GM12873 (cell line): ENCODE data around the gene ATP2C2.

ENCODE experiments used
- TF ChIP-seq, protein P1 (sequence below): IDR thresholded peaks from 2 replicates; pipeline ENCODE4 v1.5.1; 2012; ENCODE audit warnings: low read depth, mild to moderate bottlenecking, moderate library complexity, low read length, control low read depth; ENCODE audit not compliant: insufficient read depth; ENCODE audit errors: missing control alignments

The ATP2C2 gene

GRCh38 chr16:84458606-84459532 is 90.5 kb downstream of the ATP2C2 start:
- TF ChIP-seq, protein P1, sequence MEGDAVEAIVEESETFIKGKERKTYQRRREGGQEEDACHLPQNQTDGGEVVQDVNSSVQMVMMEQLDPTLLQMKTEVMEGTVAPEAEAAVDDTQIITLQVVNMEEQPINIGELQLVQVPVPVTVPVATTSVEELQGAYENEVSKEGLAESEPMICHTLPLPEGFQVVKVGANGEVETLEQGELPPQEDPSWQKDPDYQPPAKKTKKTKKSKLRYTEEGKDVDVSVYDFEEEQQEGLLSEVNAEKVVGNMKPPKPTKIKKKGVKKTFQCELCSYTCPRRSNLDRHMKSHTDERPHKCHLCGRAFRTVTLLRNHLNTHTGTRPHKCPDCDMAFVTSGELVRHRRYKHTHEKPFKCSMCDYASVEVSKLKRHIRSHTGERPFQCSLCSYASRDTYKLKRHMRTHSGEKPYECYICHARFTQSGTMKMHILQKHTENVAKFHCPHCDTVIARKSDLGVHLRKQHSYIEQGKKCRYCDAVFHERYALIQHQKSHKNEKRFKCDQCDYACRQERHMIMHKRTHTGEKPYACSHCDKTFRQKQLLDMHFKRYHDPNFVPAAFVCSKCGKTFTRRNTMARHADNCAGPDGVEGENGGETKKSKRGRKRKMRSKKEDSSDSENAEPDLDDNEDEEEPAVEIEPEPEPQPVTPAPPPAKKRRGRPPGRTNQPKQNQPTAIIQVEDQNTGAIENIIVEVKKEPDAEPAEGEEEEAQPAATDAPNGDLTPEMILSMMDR, result no peak

- TF ChIP-seq, protein P1, result no peak
These were observed 91.2 kb downstream of the ATP2C2 start for GRCh38 chr16:84459533-84459894.

DNA sequence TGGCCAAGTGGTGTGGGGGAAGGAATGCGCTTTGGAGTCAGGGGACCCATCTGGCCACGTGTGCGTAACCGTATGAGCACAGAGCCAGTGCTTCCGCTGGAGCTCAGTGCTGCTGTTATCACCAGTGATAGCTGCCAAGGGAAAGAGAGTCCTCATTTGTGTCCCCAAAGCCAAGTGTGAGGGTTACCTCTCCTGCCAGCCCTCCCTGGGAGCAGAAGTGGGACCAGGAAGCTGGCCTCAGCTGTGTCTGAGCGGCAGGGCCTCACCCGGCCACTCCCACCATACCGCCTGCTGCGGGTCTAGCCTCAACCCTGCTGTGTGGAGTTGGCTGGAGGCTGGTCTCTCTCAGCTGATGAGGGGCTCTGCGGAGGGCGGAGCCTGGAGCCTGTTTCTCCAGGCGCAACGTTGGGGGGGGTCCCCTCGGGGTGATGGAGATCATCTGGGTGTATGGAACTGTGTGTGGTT is 91.6 kb downstream of the ATP2C2 start:
- TF ChIP-seq, protein P1, result no peak

- TF ChIP-seq, protein P1, result no peak
These were observed 92.2 kb downstream of the ATP2C2 start for GRCh38 chr16:84460406-84461028.

DNA sequence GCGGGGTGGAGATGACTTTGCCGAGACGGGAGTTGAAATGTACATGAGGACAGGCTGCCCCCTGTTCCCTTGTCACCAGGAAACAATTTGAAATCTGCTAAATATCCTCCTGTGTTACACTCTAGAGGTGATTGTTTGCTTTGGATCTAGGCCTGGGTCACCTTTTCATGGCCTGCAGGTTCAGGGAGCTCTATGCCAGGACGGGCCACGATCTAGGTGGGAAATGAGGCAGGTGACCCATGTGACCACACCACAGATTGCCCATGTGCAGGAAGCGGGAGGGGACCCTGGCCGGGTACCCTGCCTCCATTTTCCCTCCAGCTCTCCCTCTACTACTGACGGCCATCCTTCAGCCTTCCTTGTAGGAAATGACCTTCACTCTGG is 92.7 kb downstream of the ATP2C2 start:
- TF ChIP-seq, protein P1, result no peak

DNA sequence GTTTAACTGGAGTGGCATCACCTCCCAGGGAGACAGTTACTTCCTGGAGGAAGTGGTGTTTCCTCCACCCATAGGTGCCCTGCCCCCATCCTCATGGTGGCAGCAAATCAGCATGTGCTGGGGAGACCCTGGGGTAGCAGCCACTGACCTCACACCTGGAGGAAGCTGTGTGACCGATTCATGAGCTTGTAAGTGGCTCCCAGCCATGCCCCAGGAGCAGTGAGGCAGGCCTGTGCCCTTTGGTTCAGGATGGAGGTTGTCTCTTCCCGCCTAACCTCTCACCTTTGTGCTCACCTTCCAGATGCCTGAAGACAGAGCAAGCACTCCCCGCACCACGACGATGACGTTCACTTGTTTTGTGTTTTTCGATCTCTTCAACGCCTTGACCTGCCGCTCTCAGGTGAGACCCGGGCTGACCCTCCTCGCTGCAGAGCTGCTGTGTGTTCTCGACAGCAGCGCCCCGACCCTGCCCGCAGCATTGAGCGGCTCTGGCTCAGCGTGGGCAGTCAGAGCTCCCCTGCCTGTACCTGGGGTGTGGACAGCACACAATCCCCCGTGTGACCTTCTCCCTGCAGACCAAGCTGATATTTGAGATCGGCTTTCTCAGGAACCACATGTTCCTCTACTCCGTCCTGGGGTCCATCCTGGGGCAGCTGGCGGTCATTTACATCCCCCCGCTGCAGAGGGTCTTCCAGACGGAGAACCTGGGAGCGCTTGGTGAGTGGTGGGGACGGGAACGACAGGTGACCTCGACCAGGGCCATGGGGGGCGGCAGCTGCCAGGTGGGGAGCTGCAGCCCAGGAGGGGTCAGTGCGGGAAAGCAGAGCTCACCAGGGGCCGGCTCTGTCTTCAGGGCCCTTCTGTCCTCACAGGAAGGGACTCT is 93.3 kb downstream of the ATP2C2 start:
- TF ChIP-seq, protein P1, result no peak
